DMS153 (cell line): Measurements from ENCODE around the gene ABHD16B.
"Not testable (repeated sequence)": the region's sequence is repeated elsewhere in the genome, so short reads cannot be mapped to it uniquely, and the experiment has no call there.

Experiments used
- DNase-seq: peaks from one replicate; lab custom pipeline; 2025; lab: John Stamatoyannopoulos, UW

The ABHD16B gene

GRCh38 chr20:63878899-63879663 is 17.8 kb downstream of the ABHD16B start:
- no peak for DNase-seq

- DNase-seq = not testable (repeated sequence)
These were observed 19.6 kb downstream of the ABHD16B start for GRCh38 chr20:63880901-63881300.

- DNase-seq = no peak
These were observed 20.3 kb downstream of the ABHD16B start for GRCh38 chr20:63881451-63882226.

- no peak for DNase-seq
These were observed 21.2 kb downstream of the ABHD16B start for GRCh38 chr20:63882257-63883200.

GRCh38 chr20:63883201-63883593 is 21.9 kb downstream of the ABHD16B start:
- no peak for DNase-seq

- DNase-seq = no peak
These were observed 23.4 kb downstream of the ABHD16B start for GRCh38 chr20:63884506-63885263.

- no peak for DNase-seq
These were observed 24.2 kb downstream of the ABHD16B start for GRCh38 chr20:63885264-63886053.

- DNase-seq = no peak
These were observed 24.7 kb downstream of the ABHD16B start for GRCh38 chr20:63886054-63886419.

- DNase-seq = no peak
These were observed 25.6 kb downstream of the ABHD16B start for GRCh38 chr20:63886921-63887320.

GRCh38 chr20:63889241-63890200 is 28.2 kb downstream of the ABHD16B start:
- no peak for DNase-seq

- DNase-seq = no peak
These were observed 28.9 kb downstream of the ABHD16B start for GRCh38 chr20:63890201-63890576.

- DNase-seq = no peak
These were observed 29.3 kb downstream of the ABHD16B start for GRCh38 chr20:63890616-63891015.

- no peak for DNase-seq
These were observed 30.0 kb downstream of the ABHD16B start for GRCh38 chr20:63891061-63892002.

GRCh38 chr20:63892402-63892801 is 31.1 kb downstream of the ABHD16B start:
- no peak for DNase-seq

GRCh38 chr20:63893999-63894357 is 32.7 kb downstream of the ABHD16B start:
- DNase-seq = no peak

GRCh38 chr20:63894358-63895201 is 33.3 kb downstream of the ABHD16B start, which contains the start of gene DNAJC5:
TSS of gene DNAJC5 (plus strand) at chr20:63895126. CDS start at chr20:63928346, 33,220 bp downstream.
- DNase-seq = peak; percentile 89

GRCh38 chr20:63895202-63895951 is 34.1 kb downstream of the ABHD16B start:
- DNase-seq = no peak
